Measurements from ENCODE around the gene SH3BP4. TPM values are rescaled to one million over a fixed set of nuclear protein-coding genes. Genes with fewer than 3 reads are reported as not detected.

Gene SH3BP4
- total RNA-seq, 1 experiment from 2014 or later = 117 TPM

DNA sequence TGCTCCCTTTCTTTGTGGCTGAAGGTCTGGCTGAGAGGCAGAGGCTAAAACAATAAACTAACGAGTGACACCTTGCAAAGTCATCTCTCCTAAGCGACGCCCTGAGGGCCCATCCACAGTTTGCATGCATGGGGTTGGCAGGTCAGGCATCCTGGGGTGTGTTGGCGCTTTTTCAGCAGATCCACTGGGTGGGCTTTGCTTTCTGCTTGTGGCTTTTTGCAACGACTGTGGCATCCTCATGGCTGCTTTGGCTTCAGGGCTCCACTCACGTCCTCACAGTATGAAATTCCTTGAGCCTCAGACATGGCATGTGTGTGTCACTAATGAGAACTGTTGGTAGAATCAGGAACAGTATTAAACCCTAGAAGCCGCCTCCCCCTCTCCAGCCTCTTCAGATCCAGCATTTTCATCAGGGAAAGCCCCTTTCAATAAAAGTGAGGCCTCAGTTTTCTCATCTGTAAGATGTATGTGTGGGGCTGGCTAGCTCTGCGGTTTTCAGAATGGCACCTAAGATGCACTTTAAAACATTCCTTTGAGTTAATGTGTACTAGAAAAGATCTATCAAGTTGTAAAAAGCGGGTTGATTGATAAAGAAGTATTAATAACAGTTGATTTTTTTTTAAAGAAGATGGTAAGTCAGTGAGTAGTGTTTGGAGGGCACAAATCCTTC, 72.5 kb downstream of the SH3BP4 start:
- H3K27me3 ChIP-seq (replicated peaks) = no peaks in the 10 kb centered on the region
- peak; percentile 99 for DNase-seq (ENCODE audit: low read depth in 1 of 2, low spot score in 2 of 2)
- H3K4me3 ChIP-seq = no peak overlapping the region
- H3K27ac ChIP-seq = peak overlapping the region; percentile 85
- H3K9me3 ChIP-seq (replicated peaks) = no peaks in the 10 kb centered on the region
- H3K36me3 ChIP-seq = peaks cover 30% of the 10 kb centered on the region
- peaks cover 89% of the 10 kb centered on the region for H3K4me1 ChIP-seq (replicated peaks)

DNA sequence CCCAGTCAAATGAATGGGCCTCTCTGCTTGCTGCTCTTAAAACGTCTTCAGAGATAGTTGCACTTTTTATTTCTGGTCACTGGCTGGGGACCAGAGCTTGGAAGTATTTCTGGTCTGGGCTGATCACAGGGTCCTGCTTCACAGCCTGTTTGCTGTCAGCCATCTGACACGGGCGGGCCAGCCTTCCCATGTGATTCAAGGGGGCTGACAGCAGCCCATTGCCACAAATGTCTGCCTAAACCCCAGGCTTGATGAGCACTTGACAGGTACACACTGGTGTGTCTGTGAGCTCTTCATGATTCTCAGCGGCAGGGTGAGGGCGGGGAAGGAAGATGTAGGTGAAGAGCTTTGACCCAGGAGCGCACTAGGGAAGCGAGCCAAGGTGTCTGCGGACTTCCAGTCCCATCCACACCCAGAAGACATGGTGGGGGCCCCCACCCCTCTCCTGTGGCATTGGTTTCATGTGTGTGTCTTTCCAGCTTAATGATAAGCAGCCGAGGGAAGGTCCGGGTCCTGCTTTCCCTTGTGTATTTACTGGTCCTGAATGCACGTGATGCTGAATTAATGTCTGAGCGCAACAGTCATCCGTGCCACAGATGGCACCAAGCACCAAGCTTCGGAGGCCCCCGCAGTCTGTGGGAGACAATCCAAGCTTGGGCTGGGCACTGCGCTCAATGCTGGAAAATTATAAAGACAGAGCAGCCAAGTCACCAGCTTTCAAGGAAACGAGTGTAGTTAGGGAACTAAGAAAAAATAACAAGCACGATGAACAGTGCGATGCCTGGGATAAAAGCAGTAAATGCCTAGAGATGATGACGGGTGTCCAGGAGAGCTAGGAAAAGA, 73.3 kb downstream of the SH3BP4 start:
- peaks cover 32% of the 10 kb centered on the region for H3K36me3 ChIP-seq
- H3K27ac ChIP-seq = peak overlapping the region; percentile 85
- no peak for DNase-seq (ENCODE audit: low read depth in 1 of 2, low spot score in 2 of 2)
- peaks cover 87% of the 10 kb centered on the region for H3K4me1 ChIP-seq (replicated peaks)
- H3K9me3 ChIP-seq (replicated peaks) = no peaks in the 10 kb centered on the region
- no peak overlapping the region for H3K4me3 ChIP-seq
- H3K27me3 ChIP-seq (replicated peaks) = no peaks in the 10 kb centered on the region

DNA sequence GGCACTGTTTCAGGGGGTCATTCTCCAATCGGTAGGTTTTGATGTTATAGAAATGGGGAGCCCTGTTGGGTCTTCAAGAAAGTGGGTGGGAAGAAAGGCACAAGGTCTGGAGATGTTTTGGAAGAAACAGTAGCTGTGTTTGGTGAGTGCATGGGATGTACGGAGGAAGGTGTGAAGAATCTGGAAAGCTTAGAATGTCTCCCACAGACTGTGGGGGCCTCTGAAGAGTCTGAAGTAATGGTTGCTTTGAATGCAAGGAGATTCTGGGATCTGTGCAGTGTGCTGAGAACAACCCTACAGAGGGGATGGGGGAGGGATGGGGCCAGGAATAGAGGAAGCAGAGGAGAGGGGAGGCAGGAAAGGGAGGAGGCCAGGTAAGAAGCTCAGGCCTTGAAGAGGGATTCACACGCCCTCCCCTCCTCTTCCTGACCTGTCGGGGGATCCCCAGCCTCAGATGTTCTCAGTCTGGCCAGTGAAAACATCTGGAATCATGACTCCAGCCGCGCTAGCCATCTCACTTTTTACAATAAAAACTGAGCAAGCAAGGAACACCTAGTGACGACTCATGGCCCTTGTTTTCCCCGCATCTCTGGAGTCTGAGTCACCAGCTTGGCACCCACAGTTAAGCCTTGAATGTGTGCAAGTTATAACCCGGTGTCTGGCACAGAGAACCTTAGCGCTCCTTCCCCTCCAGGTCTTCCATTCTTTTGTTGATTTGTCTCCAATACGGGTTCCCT, 74.2 kb downstream of the SH3BP4 start:
- H3K27ac ChIP-seq = peak overlapping the region; percentile 85
- no peaks in the 10 kb centered on the region for H3K9me3 ChIP-seq (replicated peaks)
- peaks cover 81% of the 10 kb centered on the region for H3K4me1 ChIP-seq (replicated peaks)
- H3K36me3 ChIP-seq = peaks cover 26% of the 10 kb centered on the region
- DNase-seq (ENCODE audit: low read depth in 1 of 2, low spot score in 2 of 2) = peak; percentile 87 to 90
- H3K27me3 ChIP-seq (replicated peaks) = no peaks in the 10 kb centered on the region
- H3K4me3 ChIP-seq = no peak overlapping the region

DNA sequence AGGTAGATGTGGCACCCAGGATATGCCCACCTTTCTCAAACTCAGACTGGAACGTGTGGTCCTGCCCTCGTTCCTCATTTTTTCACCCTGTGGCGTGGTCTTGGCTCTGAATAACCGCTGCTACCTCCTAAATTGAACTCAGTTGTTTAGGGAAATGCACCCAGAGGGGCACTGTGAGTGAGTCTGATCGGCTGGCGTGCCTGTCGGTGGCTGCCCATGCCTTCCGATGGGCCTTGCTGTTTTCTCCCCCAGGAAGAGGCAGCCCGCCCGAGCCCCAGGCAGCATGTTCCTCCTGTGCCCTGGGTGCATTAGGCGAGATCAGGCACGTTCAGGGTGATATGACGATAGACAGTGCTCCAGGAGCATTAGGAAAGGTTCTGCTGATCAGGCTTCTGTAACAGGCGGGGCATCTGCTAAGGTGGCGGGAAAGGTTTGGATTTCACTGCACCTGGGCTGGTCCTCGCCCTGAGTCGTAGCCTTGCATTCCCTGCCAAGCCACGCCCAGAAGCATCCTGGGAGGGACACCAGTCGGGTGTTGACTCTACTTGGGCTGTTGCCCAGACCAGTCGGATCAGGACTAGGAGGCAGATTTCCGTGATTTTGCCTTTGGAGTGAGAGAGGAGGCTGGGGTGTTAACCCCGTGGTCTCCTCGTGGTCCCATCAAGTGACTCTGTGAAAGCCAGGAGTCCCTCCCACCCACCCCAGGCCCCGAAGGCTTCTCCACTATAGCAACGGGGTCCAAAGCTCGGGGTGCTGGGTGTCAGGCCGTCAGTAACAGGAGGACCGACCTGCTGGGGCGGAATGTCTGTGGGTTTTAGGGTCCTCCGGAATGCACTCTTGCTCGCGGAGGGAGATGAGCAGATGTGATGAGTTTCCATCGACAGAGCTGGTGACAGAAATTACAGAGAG, 75.1 kb downstream of the SH3BP4 start:
- Histone ChIP-seq H3K9me3 (replicated peaks) (no peaks in the 10 kb centered on the region), H3K4me3 (no peak overlapping the region; the same call in 1 of the 2 replicates), H3K36me3 (peaks cover 34% of the 10 kb centered on the region), H3K27me3 (replicated peaks) (no peaks in the 10 kb centered on the region), H3K27ac (peak overlapping the region; percentile 85), H3K4me1 (replicated peaks) (peaks cover 73% of the 10 kb centered on the region)
- peak; percentile 55 to 78 for DNase-seq (ENCODE audit: low read depth in 1 of 2, low spot score in 2 of 2)

DNA sequence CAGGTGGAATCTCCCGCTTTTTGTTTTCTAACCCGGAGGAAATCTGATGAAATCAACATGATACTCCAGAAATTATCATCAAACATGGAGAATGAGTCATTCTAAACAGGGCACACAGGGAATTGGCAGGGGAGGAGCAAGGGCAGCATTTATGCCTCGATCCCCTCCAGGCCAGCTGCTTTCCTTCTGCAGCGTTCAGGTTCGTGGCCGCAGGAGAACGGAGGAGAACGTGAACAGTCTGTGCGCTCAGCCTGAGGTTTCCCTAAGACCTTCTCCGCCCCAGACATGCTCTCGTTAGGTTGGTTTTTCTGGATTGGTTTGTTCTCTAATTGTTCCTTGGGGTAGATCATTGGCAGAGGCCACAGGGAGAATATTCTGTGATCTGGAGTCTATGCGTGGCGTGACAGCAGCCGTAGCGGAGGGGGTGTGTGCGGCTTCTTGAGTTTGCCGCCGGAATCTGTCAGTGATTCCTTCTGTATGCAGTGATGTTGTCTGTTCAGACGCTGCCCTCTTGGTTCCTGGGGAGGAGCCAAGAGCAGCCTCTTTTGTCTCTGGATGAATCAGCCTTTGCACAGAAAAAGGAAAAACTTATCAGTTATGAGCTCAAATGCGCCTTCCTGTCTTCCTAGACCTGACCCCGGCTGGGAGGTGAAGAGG, 75.9 kb downstream of the SH3BP4 start:
- DNase-seq (ENCODE audit: low read depth in 1 of 2, low spot score in 2 of 2) = peak; percentile 88 to 90
- H3K9me3 ChIP-seq (replicated peaks) = no peaks in the 10 kb centered on the region
- peaks cover 65% of the 10 kb centered on the region for H3K4me1 ChIP-seq (replicated peaks)
- peaks cover 42% of the 10 kb centered on the region for H3K36me3 ChIP-seq
- peak overlapping the region; percentile 85 for H3K27ac ChIP-seq
- no peaks in the 10 kb centered on the region for H3K27me3 ChIP-seq (replicated peaks)
- H3K4me3 ChIP-seq = peak overlapping the region; percentile 14

DNA sequence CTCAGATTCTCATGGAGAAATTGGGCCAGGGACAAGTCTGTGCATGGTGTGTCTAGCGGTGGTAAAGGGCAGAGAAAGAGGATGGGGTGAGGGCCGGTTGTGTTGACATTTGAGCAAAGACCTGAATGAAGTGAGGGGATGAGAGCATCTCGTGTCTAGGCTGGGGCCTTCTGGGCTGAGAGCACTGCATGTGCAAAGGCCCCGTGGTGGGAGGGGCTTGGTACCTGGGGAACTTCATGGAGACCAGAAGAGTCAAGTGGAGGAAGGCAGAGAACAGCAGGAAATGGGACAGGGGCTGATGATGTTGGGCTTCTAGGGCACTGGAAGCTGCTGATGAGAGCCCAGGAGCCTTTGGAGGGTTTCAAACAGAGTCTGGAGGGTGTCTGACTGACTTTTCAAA, 76.8 kb downstream of the SH3BP4 start:
- no peak for DNase-seq (ENCODE audit: low read depth in 1 of 2, low spot score in 2 of 2)
- Histone ChIP-seq H3K27me3 (replicated peaks) (no peaks in the 10 kb centered on the region), H3K4me1 (replicated peaks) (peaks cover 56% of the 10 kb centered on the region), H3K27ac (peak overlapping the region; percentile 85), H3K36me3 (peaks cover 47% of the 10 kb centered on the region), H3K9me3 (replicated peaks) (no peaks in the 10 kb centered on the region), H3K4me3 (no peak overlapping the region)

DNA sequence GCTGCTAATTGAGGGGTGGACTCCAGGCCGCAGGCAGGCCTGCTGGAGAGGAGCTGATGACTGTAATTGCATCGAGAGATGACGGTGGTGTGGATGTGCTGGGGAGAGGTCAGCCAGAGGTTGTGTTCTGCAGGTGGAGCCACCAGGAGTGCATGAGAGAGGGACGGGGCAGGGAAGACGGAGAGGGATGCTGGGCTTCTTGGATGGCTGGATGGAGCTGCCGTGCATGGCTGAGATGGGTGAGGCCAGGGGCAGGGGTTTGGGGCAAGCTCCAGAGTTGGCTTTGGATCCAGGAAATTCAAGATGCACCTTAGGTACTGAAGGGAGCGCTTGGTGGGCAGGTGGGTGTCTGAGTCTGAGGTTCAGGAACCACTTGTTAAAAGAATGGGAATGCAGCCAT, 77.2 kb downstream of the SH3BP4 start:
- peaks cover 49% of the 10 kb centered on the region for H3K36me3 ChIP-seq
- H3K4me3 ChIP-seq = no peak overlapping the region
- H3K4me1 ChIP-seq (replicated peaks) = peaks cover 52% of the 10 kb centered on the region
- H3K27me3 ChIP-seq (replicated peaks) = no peaks in the 10 kb centered on the region
- no peak overlapping the region for H3K27ac ChIP-seq
- DNase-seq (ENCODE audit: low read depth in 1 of 2, low spot score in 2 of 2) = no peak
- H3K9me3 ChIP-seq (replicated peaks) = no peaks in the 10 kb centered on the region

GRCh38 chr2:235030126-235030525, 78.3 kb downstream of the SH3BP4 start:
- peaks cover 59% of the 10 kb centered on the region for H3K36me3 ChIP-seq
- no peak overlapping the region for H3K27ac ChIP-seq
- H3K4me1 ChIP-seq (replicated peaks) = peaks cover 43% of the 10 kb centered on the region
- H3K4me3 ChIP-seq = no peak overlapping the region
- no peaks in the 10 kb centered on the region for H3K9me3 ChIP-seq (replicated peaks)
- no peaks in the 10 kb centered on the region for H3K27me3 ChIP-seq (replicated peaks)
- DNase-seq (ENCODE audit: low read depth in 1 of 2, low spot score in 2 of 2) = no peak

DNA sequence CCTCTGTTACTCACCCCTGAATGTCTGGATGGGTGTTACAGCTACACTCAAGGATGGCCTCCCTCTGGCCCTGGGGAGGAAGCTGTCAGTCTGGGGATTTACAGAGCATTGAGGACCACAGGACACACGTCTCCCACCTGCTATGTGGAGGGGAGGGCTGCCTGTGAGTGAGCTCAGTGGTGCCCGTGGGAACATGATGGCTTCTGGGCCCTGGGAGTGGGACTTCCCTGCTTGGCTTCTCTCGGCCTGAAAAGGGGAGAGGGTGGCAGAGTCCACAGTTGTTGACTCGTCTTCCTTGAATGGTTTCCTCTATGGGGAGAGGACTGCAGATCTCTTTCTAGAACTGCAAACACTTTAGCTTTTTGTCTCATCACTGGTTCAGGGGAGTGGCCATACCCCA, 79.1 kb downstream of the SH3BP4 start:
- Histone ChIP-seq H3K4me3 (no peak overlapping the region), H3K36me3 (peaks cover 64% of the 10 kb centered on the region), H3K9me3 (replicated peaks) (no peaks in the 10 kb centered on the region), H3K27ac (no peak overlapping the region), H3K27me3 (replicated peaks) (no peaks in the 10 kb centered on the region), H3K4me1 (replicated peaks) (peaks cover 35% of the 10 kb centered on the region)
- DNase-seq (ENCODE audit: low read depth in 1 of 2, low spot score in 2 of 2) = no peak

DNA sequence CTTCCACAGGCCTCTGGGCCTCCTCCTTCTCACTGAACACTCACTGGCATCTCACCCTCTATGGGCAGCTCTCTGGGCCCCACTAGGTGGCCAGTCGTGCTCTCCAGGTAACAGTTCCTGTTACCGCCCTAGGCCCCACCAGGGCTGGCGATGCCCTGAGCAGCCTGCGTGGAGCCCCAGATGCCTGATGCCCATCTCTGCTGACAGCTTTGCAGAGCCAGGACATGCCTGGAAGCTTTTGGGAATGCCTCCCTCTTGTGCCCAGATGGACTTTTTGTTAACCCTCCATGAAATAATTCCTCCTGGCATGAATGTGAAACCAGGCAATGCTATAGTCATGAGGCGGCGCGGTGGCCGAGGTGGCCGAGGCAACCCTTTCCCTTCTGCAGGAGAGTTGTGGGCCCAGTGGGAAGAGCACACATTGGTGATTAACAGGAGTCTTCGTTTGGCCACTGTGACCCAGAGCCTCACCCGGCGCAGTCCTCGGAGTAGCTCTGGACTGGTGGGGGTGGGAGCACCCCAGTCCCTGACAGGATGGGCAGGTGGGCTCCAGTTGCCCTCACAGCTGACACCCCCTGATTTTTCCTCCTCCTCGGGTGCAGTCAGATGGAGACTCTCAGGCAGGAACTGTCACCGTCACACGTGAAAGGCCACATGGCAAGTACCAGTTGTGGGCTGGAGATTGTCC, 80.0 kb downstream of the SH3BP4 start:
- Histone ChIP-seq H3K4me3 (no peak overlapping the region), H3K36me3 (peaks cover 70% of the 10 kb centered on the region), H3K27me3 (replicated peaks) (no peaks in the 10 kb centered on the region), H3K9me3 (replicated peaks) (no peaks in the 10 kb centered on the region), H3K4me1 (replicated peaks) (peaks cover 26% of the 10 kb centered on the region), H3K27ac (no peak overlapping the region)
- DNase-seq (ENCODE audit: low read depth in 1 of 2, low spot score in 2 of 2) = no peak

DNA sequence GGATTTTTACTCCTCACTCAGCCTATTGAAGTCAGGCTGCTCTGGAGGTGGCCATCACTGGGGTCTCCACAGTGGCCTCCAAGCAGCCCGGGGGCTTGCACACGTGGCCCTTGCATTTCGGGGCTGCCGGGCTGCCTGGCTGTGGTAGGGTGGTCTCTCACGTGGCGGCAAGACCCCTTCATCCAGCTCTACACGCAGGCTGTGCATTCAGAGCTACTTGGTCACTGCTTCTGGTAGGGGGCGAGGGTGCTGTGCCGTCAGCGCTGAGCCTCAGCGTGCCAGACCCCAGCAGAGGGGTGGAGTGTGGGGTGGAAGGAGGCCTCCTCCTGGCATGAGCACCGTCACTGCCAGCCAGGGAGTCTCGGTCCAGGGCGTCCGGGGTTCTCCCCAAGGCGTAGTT, 80.6 kb downstream of the SH3BP4 start:
- H3K36me3 ChIP-seq = peaks cover 76% of the 10 kb centered on the region
- no peaks in the 10 kb centered on the region for H3K9me3 ChIP-seq (replicated peaks)
- no peak overlapping the region for H3K27ac ChIP-seq

DNA sequence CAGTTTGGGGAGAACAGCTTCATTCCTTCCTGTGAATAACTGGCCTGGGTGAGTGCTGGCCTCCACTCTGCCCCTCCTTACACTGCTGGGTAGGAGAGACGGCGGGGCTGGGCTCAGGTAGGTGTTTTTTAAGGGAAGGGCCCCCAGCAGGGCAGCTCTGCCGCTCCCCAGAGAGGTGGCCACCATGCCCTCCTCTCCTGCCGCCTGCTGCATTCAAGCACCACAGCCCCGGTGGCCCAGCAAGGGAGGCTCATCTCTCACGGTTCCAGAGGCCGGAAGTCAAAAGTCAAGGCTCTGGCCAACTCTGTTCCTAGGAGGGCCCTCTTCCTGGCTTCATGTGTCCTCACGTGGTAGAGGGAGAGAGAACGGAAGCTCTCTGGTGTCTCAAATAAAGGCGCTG, 81.1 kb downstream of the SH3BP4 start:
- Histone ChIP-seq H3K36me3 (peaks cover 81% of the 10 kb centered on the region), H3K27me3 (replicated peaks) (no peaks in the 10 kb centered on the region), H3K4me1 (replicated peaks) (peaks cover 15% of the 10 kb centered on the region), H3K27ac (no peak overlapping the region), H3K9me3 (replicated peaks) (no peaks in the 10 kb centered on the region), H3K4me3 (no peak overlapping the region)
- no peak for DNase-seq (ENCODE audit: low read depth in 1 of 2, low spot score in 2 of 2)

More for the DNA sequence above, 80.6 kb downstream of the SH3BP4 start:
- Histone ChIP-seq H3K4me1 (replicated peaks) (peaks cover 19% of the 10 kb centered on the region), H3K4me3 (no peak overlapping the region), H3K27me3 (replicated peaks) (no peaks in the 10 kb centered on the region)
- no peak for DNase-seq (ENCODE audit: low read depth in 1 of 2, low spot score in 2 of 2)

Measured in SJSA1 (cell line).